Measurements from ENCODE around the gene BASP1. TPM values are rescaled to one million over a fixed set of nuclear protein-coding genes. Genes with fewer than 3 reads are reported as not detected.

Gene BASP1
- total RNA-seq, 4 donors from 2014 or later, result 46.0 to 54.6 (median 49.8) TPM

- Histone ChIP-seq H3K36me3 (no peaks in the 10 kb centered on the region), H3K27me3 (no peaks in the 10 kb centered on the region), H3K4me3 (no peak overlapping the region), H3K27ac (no peak overlapping the region), H3K9me3 (no peaks in the 10 kb centered on the region), H3K4me1 (peaks cover 0 to 17% (median 0%) of the 10 kb centered on the region in 4 donors)
- no peak for DNase-seq (ENCODE audit: low spot score in 2 of 2)
- TF ChIP-seq CTCF (IDR thresholded peaks at IDR 0.05), result no peak
- no peak for TF ChIP-seq EP300 (IDR thresholded peaks at IDR 0.05)
- TF ChIP-seq POLR2A (IDR thresholded peaks at IDR 0.05), result no peak
- WGBS, 2 donors, result 79 to 92% methylated on average over 1 of the region's 1 CpG
These were observed 34.5 kb upstream of the BASP1 start for GRCh38 chr5:17182981-17183380.

- H3K36me3 ChIP-seq, result no peaks in the 10 kb centered on the region
- no peak for DNase-seq (ENCODE audit: low spot score in 2 of 2)
- no peak overlapping the region for H3K4me3 ChIP-seq
- no peaks in the 10 kb centered on the region for H3K9me3 ChIP-seq
- WGBS, 2 donors, result 93% methylated on average over 7 of the region's 7 CpGs
- no peak overlapping the region for H3K27ac ChIP-seq
- H3K27me3 ChIP-seq, result no peaks in the 10 kb centered on the region
- TF ChIP-seq CTCF (IDR thresholded peaks at IDR 0.05) (no peak), POLR2A (IDR thresholded peaks at IDR 0.05) (no peak), EP300 (IDR thresholded peaks at IDR 0.05) (no peak)
- peaks cover 0 to 10% (median 0%) of the 10 kb centered on the region in 4 donors for H3K4me1 ChIP-seq
These were observed 33.6 kb upstream of the BASP1 start for GRCh38 chr5:17183831-17184230.

GRCh38 chr5:17184588-17184987 is 32.8 kb upstream of the BASP1 start:
- 94 to 96% methylated on average over 1 of the region's 1 CpG for WGBS, 2 donors
- H3K36me3 ChIP-seq, result no peaks in the 10 kb centered on the region
- H3K27ac ChIP-seq, result no peak overlapping the region

GRCh38 chr5:17185349-17185748 is 32.1 kb upstream of the BASP1 start:
- no peaks in the 10 kb centered on the region for H3K27me3 ChIP-seq
- DNase-seq (ENCODE audit: low spot score in 2 of 2), result no peak
- H3K9me3 ChIP-seq, result no peaks in the 10 kb centered on the region
- WGBS, 2 donors, result 87 to 90% methylated on average over 3 of the region's 3 CpGs
- no peak for TF ChIP-seq POLR2A (IDR thresholded peaks at IDR 0.05)
- TF ChIP-seq EP300 (IDR thresholded peaks at IDR 0.05), result no peak
- TF ChIP-seq CTCF (IDR thresholded peaks at IDR 0.05), result no peak
- H3K4me3 ChIP-seq, result no peak overlapping the region
- no peak overlapping the region for H3K27ac ChIP-seq
- no peaks in the 10 kb centered on the region for H3K36me3 ChIP-seq
- H3K4me1 ChIP-seq, result peaks cover 0 to 24% (median 3%) of the 10 kb centered on the region in 4 donors

More at GRCh38 chr5:17184588-17184987, 32.8 kb upstream of the BASP1 start:
- H3K4me1 ChIP-seq, result peaks cover 0 to 17% (median under 1%) of the 10 kb centered on the region in 4 donors
- no peak overlapping the region for H3K4me3 ChIP-seq
- no peaks in the 10 kb centered on the region for H3K27me3 ChIP-seq
- no peaks in the 10 kb centered on the region for H3K9me3 ChIP-seq
- no peak for TF ChIP-seq EP300 (IDR thresholded peaks at IDR 0.05)
- no peak for TF ChIP-seq CTCF (IDR thresholded peaks at IDR 0.05)
- TF ChIP-seq POLR2A (IDR thresholded peaks at IDR 0.05), result no peak
- no peak for DNase-seq (ENCODE audit: low spot score in 2 of 2)

GRCh38 chr5:17185773-17186172 is 31.7 kb upstream of the BASP1 start:
- Histone ChIP-seq H3K27ac (peak overlapping the region in 2 of 4 donors; percentile 6 to 33), H3K36me3 (no peaks in the 10 kb centered on the region), H3K27me3 (no peaks in the 10 kb centered on the region), H3K4me1 (peaks cover 0 to 28% (median 3%) of the 10 kb centered on the region in 4 donors), H3K4me3 (no peak overlapping the region), H3K9me3 (no peaks in the 10 kb centered on the region)
- WGBS, 2 donors, result 69 to 74% methylated on average over 3 of the region's 3 CpGs
- DNase-seq (ENCODE audit: low spot score in 2 of 2), result peak; percentile 28 to 77
- TF ChIP-seq POLR2A (IDR thresholded peaks at IDR 0.05), result no peak
- peak in 1 of 2 donors; percentile 71 for TF ChIP-seq EP300 (IDR thresholded peaks at IDR 0.05)
- no peak for TF ChIP-seq CTCF (IDR thresholded peaks at IDR 0.05)
